Neural cell (in vitro differentiated cells): ENCODE results near the gene ZFPL1.

Experiments used
- CTCF ChIP-seq: fragments of 450-650 bp; IDR thresholded peaks from 2 replicates; pipeline ENCODE4 v1.5.1; 2014; ENCODE audit warnings: antibody characterized with exemption, mild to moderate bottlenecking, moderate library complexity; ENCODE audit not compliant: poor library complexity, severe bottlenecking
- EZH2 ChIP-seq: fragments of 200-600, 300-800 bp; shearing (Covaris generic), sonication (generic); IDR thresholded peaks from 2 replicates; pipeline ENCODE4 v1.6.1; 2014; ENCODE audit warnings: antibody characterized with exemption, low read length, borderline replicate concordance, mild to moderate bottlenecking; ENCODE audit not compliant: insufficient read depth, poor library complexity, severe bottlenecking
- SMC3 ChIP-seq: fragments of 450-650 bp; conservative IDR thresholded peaks from 2 replicates; pipeline ENCODE4 v1.6.1; 2014; ENCODE audit warnings: antibody characterized with exemption, mild to moderate bottlenecking, moderate library complexity; ENCODE audit not compliant: poor library complexity

GRCh38 chr11:65134240-65134951 is 50.4 kb downstream of the ZFPL1 start, which contains the start of gene SYVN1:
- TF ChIP-seq CTCF (peak; percentile 22), SMC3 (peak; percentile 20), EZH2 (no peak)
